Amniotic stem cell (primary cell): Measurements from ENCODE around the gene SPATS2.
A peak's percentile ranks its signal among the peaks of the same experiment; 100 is the strongest.
"Not testable (repeated sequence)": the region's sequence is repeated elsewhere in the genome, so short reads cannot be mapped to it uniquely, and the experiment has no call there.

Experiments used
- DNase-seq: peaks from one replicate; lab custom pipeline; 2025; lab: John Stamatoyannopoulos, UW

Gene SPATS2

DNA sequence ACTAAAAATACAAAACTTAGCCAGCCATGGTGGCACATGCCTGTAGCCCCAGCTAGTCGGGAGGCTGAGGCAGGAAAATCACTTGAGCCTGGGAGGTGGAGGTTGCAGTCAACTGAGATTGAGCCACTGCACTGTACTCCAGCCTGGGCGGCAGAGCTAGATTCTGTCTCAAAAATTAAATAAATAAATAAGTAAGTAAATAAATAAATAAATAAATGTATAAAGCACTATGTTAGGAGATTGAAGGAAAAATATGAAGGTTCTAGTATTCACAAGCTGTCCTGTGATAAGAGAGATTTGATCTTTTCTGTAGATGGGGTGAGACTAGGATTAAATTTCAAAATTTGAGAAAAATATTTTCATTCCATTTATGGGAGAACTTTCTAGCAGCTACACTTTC lies 14.9 kb upstream of the SPATS2 start:
- DNase-seq = no peak

DNA sequence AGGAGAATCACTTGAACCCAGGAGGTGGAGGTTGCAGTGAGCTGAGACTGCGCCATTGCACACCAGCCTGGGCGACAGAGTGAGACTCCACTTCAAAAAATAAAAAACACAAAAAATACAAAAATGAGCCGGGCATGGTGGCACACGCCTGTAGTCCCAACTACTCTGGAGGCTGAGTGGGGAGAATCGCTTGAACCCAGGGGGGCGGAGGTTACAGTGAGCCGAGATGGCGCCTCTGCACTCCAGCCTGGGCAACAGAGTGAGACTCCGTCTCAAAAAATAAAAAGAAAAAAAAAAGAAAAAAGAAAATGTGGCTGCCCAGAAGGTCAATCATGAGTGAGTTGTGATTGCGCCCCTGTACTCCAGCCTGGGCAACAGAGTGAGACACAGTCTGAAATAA lies 11.3 kb upstream of the SPATS2 start:
- DNase-seq = no peak

- DNase-seq = peak; percentile 74
Measured at GRCh38 chr12:49357103-49357678, 10.1 kb upstream of the SPATS2 start.

GRCh38 chr12:49358483-49359141 lies 8.7 kb upstream of the SPATS2 start:
- no peak for DNase-seq

DNA sequence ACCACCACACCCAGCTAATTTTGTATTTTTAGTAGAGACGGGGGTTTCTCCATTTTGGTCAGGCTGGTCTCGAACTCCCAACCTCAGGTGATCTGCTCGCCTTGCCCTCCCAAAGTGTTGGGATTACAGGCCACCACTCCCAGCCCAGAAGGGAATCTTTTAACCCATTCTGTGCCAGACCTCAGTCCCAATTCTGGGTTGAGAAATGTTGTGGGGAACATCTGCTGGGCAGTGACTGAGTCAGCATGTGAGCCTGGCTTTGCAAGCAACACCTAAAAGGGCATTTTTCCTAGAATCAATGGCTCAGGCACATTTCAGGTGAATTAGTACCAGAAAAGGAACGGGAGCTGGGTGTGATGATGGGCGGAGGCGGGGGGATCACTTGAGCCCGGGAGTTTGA lies 7.6 kb upstream of the SPATS2 start:
- no peak for DNase-seq

GRCh38 chr12:49362077-49362476 lies 5.2 kb upstream of the SPATS2 start:
- DNase-seq = no peak

- no peak for DNase-seq
Measured at GRCh38 chr12:49364989-49365388, 2.3 kb upstream of the SPATS2 start.

DNA sequence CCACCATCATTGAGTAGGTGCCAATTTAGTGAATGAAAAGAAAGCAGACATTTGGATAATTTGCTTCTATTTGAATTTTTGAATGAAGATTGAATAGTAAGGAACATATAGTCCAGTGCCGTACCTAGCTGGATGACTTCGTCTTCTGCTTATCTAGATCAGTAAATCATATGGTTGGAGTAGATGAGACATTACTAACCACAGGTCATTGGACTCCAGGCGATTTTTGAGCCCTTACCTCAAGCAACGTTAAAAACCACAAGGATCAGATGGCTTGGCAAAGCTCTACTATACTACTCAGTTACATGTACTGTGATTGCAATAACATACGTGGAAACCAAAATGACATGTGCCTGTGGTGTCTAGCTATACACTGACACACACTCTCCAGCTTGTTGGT lies 1.7 kb upstream of the SPATS2 start:
- DNase-seq = no peak

DNA sequence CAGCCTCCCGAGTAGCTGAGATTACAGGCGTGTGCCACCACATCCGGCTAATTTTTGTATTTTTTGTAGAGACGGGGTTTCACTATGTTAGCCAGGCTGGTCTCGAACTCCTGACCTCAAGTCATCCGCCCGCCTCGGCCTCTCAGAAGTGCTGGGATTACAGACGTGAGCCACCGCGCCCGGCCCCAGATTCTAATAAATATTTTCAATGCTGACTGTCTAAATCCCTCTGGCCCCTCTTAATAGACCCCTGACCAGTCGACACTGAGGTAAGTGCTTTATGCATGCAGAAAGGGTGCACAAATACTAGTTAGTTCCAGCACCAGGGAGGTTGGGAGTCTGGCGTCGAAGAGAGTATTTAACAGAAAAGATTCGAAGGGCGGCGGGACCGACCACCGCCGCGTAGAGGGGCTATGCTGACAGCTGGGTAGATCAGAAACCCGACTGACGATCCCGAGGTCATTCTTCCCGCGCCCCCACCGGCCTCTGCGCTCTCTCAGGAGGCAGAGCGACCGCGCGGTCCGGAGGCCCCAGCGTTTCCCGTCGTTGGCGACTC lies 1.1 kb upstream of the SPATS2 start:
- DNase-seq = no peak

- peak; percentile 75 for DNase-seq
Measured at GRCh38 chr12:49366652-49367380, 446 bp upstream of the SPATS2 start.

GRCh38 chr12:49368240-49368600 lies 958 bp downstream of the SPATS2 start:
- DNase-seq = no peak

DNA sequence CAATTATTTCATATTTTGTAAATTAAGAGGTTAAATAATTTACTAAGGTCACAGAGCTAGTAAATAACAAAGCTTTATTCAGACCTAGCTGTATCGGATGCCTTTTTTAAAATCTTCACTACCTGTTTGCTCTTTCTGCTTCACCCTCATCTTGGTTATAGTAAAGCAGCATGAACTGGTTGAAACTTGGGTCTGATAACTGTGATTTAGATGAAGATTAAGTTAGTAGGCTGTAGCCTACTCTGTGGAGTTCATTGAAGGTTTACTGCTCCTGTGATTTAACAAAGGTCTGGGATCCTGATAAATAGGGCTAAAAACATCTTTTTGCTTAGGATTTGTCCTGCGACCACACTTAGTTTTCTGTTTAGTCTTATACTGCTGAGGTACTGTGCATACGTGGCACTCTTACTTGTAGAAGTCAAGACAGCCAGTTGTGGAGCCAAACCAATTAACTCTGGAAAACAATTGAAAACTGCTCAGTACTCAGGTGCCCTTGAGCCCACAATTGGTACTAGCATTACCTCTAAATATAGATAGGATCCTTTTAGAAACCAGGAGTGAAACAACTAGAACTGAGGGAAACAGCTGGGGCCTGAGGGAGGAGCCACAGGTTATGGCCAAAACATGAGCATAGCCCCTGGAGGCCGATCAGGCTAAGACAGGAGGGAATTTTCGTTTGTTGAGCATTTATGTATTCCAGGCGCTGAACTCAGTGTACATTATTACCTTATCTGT lies 2.3 kb downstream of the SPATS2 start:
- DNase-seq = no peak

- DNase-seq = no peak
Measured at GRCh38 chr12:49370539-49370938, 3.3 kb downstream of the SPATS2 start.

DNA sequence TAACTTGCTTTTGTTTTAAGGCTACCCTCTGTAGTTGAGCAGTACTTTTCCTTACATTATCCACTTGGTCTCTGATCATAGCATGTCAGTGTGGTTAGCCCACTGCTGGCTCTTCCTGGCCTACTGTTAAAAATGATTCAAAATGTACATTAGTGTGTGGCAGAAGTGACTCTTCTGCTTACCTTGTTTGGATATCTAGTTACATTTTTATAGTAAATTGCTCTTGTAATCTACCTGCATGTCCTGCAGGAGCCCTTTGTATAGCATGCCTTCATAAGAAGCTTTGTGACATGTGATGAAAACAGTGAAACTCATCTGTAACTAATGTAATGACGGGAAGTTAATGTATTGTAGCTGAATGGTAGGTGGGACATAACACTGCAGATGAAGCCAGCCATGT lies 8.1 kb downstream of the SPATS2 start:
- DNase-seq = no peak

GRCh38 chr12:49377386-49377785 lies 10.1 kb downstream of the SPATS2 start:
- DNase-seq = no peak

GRCh38 chr12:49380184-49380583 lies 12.9 kb downstream of the SPATS2 start:
- DNase-seq = not testable (repeated sequence)

- no peak for DNase-seq
Measured at GRCh38 chr12:49388682-49389386, 21.6 kb downstream of the SPATS2 start.

- DNase-seq = no peak
Measured at GRCh38 chr12:49389387-49389703, 22.1 kb downstream of the SPATS2 start.

- DNase-seq = no peak
Measured at GRCh38 chr12:49397000-49397399, 29.7 kb downstream of the SPATS2 start.

DNA sequence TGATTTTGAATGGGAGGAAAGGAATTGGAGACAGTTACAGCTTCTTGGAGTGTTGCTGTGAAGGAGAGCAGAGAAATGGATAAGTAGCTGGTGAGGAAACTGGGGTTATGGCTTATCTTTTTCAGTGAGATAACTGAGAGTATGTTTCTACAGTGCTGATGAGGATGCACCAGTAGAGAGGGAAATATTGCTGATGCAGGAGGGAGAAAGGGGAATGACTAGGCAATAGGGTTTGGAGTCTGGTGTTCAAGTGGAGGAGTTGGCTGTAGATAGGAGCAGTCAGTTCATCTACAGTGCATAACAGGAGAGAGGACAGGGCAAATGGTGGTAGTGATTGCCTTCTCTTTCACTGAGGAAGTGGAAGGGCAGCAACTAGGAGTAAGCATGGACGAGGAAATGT lies 33.0 kb downstream of the SPATS2 start:
- no peak for DNase-seq

GRCh38 chr12:49403971-49404450 lies 36.7 kb downstream of the SPATS2 start:
- DNase-seq = no peak

DNA sequence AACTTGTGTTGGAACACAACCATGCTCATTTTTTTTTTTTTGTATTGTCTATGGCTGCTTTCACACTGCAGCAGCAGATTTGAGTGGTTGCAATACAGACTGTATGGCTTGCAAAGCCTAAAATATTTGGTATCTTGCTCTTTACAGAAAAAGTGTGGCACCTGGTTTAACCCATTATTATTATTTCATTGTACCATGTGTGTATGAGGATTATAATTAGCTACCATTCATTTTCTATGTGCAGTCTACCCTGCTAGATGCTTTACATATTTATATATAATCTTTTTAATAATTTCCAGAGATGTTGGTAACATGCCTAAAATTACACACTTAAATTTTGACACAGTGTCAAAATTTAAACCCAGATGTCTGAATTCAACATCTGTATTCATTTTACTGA lies 37.7 kb downstream of the SPATS2 start:
- no peak for DNase-seq
